Endodermal cell (in vitro differentiated cells): ENCODE measurements around the gene MSMB. TPM values are rescaled to one million over a fixed set of nuclear protein-coding genes. Genes with fewer than 3 reads are reported as not detected.

Source experiments
- DNase-seq: peaks from one replicate; pipeline ENCODE4 v3.0.0-alpha.2; 2017
- H3K27ac ChIP-seq: 2 replicates; pipeline ENCODE4 v1.5.1; 2013; ENCODE audit warnings: mild to moderate bottlenecking, low read depth, low read length, moderate library complexity
- H3K27me3 ChIP-seq: 2 replicates; pipeline ENCODE4 v1.6.1; 2013; ENCODE audit warnings: mild to moderate bottlenecking, low read length, moderate library complexity; ENCODE audit not compliant: insufficient read depth, control insufficient read depth, poor library complexity, severe bottlenecking
- H3K36me3 ChIP-seq: 2 replicates; pipeline ENCODE4 v1.7.0; 2013; ENCODE audit warnings: mild to moderate bottlenecking, low read length, moderate library complexity; ENCODE audit not compliant: control insufficient read depth, insufficient read depth
- H3K4me1 ChIP-seq: one replicate; pipeline ENCODE4 v1.7.0; 2013; ENCODE audit warnings: low read length; ENCODE audit not compliant: control insufficient read depth, insufficient read depth
- H3K4me3 ChIP-seq: 2 replicates; pipeline ENCODE4 v1.5.1; 2013; ENCODE audit warnings: mild to moderate bottlenecking, low read length, moderate library complexity
- H3K9ac ChIP-seq: 2 replicates; pipeline ENCODE4 v1.6.1; 2013; ENCODE audit warnings: mild to moderate bottlenecking, low read length, moderate library complexity; ENCODE audit not compliant: poor library complexity, severe bottlenecking; ENCODE audit errors: extremely low read depth
- H3K9me3 ChIP-seq: 2 replicates; pipeline ENCODE4 v1.6.1; 2013; ENCODE audit warnings: mild to moderate bottlenecking, low read length, moderate library complexity; ENCODE audit not compliant: control insufficient read depth
- H3K27ac Mint-ChIP-seq: 2 replicates; pipeline ENCODE4 v1.8.0; 2020; ENCODE audit warnings: mixed read lengths
- H3K27me3 Mint-ChIP-seq: 2 replicates; pipeline ENCODE4 v1.8.0; 2021; ENCODE audit warnings: mild to moderate bottlenecking, mixed read lengths; ENCODE audit not compliant: insufficient read depth
- H3K36me3 Mint-ChIP-seq: 2 replicates; pipeline ENCODE4 v1.8.0; 2020; ENCODE audit warnings: low read depth, mixed read lengths
- H3K4me1 Mint-ChIP-seq: 2 replicates; pipeline ENCODE4 v1.8.0; 2020; ENCODE audit warnings: mixed read lengths
- H3K4me3 Mint-ChIP-seq: 2 replicates; pipeline ENCODE4 v1.8.0; 2020; ENCODE audit warnings: mild to moderate bottlenecking, moderate library complexity, mixed read lengths
- H3K9me3 Mint-ChIP-seq: 2 replicates; pipeline ENCODE4 v1.8.0; 2020; ENCODE audit warnings: mild to moderate bottlenecking, mixed read lengths
- CTCF ChIP-seq: fragments of 200-600 bp; sonication (generic); conservative IDR thresholded peaks from 2 replicates; pipeline ENCODE4 v1.5.0; 2021; ENCODE audit warnings: antibody characterized with exemption, mild to moderate bottlenecking
- WGBS, 2 experiments: methylation state at CpG; one replicate each; pipeline versions ENCODE4 v1.1.5 to v1.1.7; 2013; ENCODE audit warnings: missing lambda C conversion rate in 2 of 2, mixed read lengths in 1 of 2; ENCODE audit not compliant: insufficient coverage in 1 of 2, insufficient read length in 1 of 2; 5-methylcytosine and 5-hydroxymethylcytosine counted together
- total RNA-seq, 2 donors: library from RNA; stranded (reverse); fragmentation: NEBNext Ultra II Directional in 1 of 2; extraction: Animal tissue kit (Norgen Biotek cat#: 25700) in 1 of 2; gene quantifications; 2 replicates in 1 of 2; 3 replicates in 1 of 2; pipeline ENCODE4 v1.2.1, GENCODE V29; 2021

MSMB gene
- total RNA-seq, 2 donors from 2014 or later, result 2.4 to 2.9 TPM

- Histone ChIP-seq H3K4me1 (no peaks in the 10 kb centered on the region), H3K4me3 (no peak overlapping the region), H3K27ac (no peak overlapping the region), H3K9me3 (peaks cover 12% of the 10 kb centered on the region), H3K36me3 (peaks cover 97% of the 10 kb centered on the region), H3K27me3 (no peaks in the 10 kb centered on the region), H3K9ac (no peak overlapping the region)
- Mint-ChIP-seq H3K36me3 (peaks cover 88% of the 10 kb centered on the region), H3K27ac (no peak overlapping the region), H3K9me3 (no peaks in the 10 kb centered on the region), H3K4me3 (no peak overlapping the region), H3K4me1 (no peaks in the 10 kb centered on the region), H3K27me3 (no peaks in the 10 kb centered on the region)
- TF ChIP-seq CTCF, result no peak
- no peak for DNase-seq
- WGBS, 2 experiments, result 94 to 100% methylated on average over 2 to 3 of the region's 3 CpGs
Observed at GRCh38 chr10:46012746-46013145, 33.3 kb downstream of the MSMB start.

GRCh38 chr10:46006219-46006618 is 39.9 kb downstream of the MSMB start:
- 97% methylated on average over 3 of the region's 3 CpGs; no CpG with 5 or more reads in 1 of the 2 experiments for WGBS, 2 experiments
- peaks cover 87% of the 10 kb centered on the region for H3K36me3 Mint-ChIP-seq

GRCh38 chr10:46005383-46005782 is 40.7 kb downstream of the MSMB start:
- H3K27me3 Mint-ChIP-seq, result no peaks in the 10 kb centered on the region
- 84 to 88% methylated on average over 3 to 4 of the region's 4 CpGs for WGBS, 2 experiments
- no peaks in the 10 kb centered on the region for H3K4me1 ChIP-seq
- TF ChIP-seq CTCF, result no peak
- H3K9me3 ChIP-seq, result peaks cover 14% of the 10 kb centered on the region
- H3K36me3 Mint-ChIP-seq, result peaks cover 87% of the 10 kb centered on the region
- H3K4me3 Mint-ChIP-seq, result no peak overlapping the region
- no peak overlapping the region for H3K9ac ChIP-seq
- no peaks in the 10 kb centered on the region for H3K27me3 ChIP-seq
- no peak overlapping the region for H3K27ac Mint-ChIP-seq
- H3K27ac ChIP-seq, result no peak overlapping the region
- peaks cover 99% of the 10 kb centered on the region for H3K36me3 ChIP-seq
- no peak for DNase-seq
- peaks cover 1% of the 10 kb centered on the region for H3K4me1 Mint-ChIP-seq
- H3K4me3 ChIP-seq, result no peak overlapping the region
- no peaks in the 10 kb centered on the region for H3K9me3 Mint-ChIP-seq

More at GRCh38 chr10:46006219-46006618, 39.9 kb downstream of the MSMB start:
- no peak for DNase-seq
- no peak for TF ChIP-seq CTCF
- H3K9me3 ChIP-seq, result peaks cover 14% of the 10 kb centered on the region
- no peak overlapping the region for H3K4me3 Mint-ChIP-seq
- peaks cover 1% of the 10 kb centered on the region for H3K4me1 Mint-ChIP-seq
- H3K27ac ChIP-seq, result no peak overlapping the region
- H3K4me1 ChIP-seq, result no peaks in the 10 kb centered on the region
- H3K27me3 ChIP-seq, result no peaks in the 10 kb centered on the region
- no peaks in the 10 kb centered on the region for H3K9me3 Mint-ChIP-seq
- H3K27ac Mint-ChIP-seq, result no peak overlapping the region
- H3K27me3 Mint-ChIP-seq, result no peaks in the 10 kb centered on the region
- H3K4me3 ChIP-seq, result no peak overlapping the region
- no peak overlapping the region for H3K9ac ChIP-seq
- H3K36me3 ChIP-seq, result peaks cover 99% of the 10 kb centered on the region
